HEK293 (cell line): Measurements from ENCODE around the gene EPHA6.
"Not testable (repeated sequence)": the region's sequence is repeated elsewhere in the genome, so short reads cannot be mapped to it uniquely, and the experiment has no call there.

ENCODE experiments used
- CTCF ChIP-seq: fragments of 450-650 bp; formaldehyde crosslinking; IDR thresholded peaks from 2 replicates; pipeline ENCODE4 v1.5.1; 2016; ENCODE audit warnings: missing biosample characterization, missing genetic modification characterization
- TF ChIP-seq, protein P1 (sequence below): sonication (generic); formaldehyde crosslinking; IDR thresholded peaks from 2 replicates; pipeline ENCODE4 v1.8.1; 2022; ENCODE audit warnings: mild to moderate bottlenecking, moderate library complexity, missing genetic modification reagents
- TF ChIP-seq, protein P2 (sequence below): fragments of 450-650 bp; formaldehyde crosslinking; IDR thresholded peaks from 2 replicates; pipeline ENCODE4 v1.5.1; 2016; ENCODE audit warnings: missing biosample characterization, missing genetic modification characterization

GRCh38 chr3:96983716-96984115 is 169.3 kb downstream of the EPHA6 start:
- TF ChIP-seq, protein P1, sequence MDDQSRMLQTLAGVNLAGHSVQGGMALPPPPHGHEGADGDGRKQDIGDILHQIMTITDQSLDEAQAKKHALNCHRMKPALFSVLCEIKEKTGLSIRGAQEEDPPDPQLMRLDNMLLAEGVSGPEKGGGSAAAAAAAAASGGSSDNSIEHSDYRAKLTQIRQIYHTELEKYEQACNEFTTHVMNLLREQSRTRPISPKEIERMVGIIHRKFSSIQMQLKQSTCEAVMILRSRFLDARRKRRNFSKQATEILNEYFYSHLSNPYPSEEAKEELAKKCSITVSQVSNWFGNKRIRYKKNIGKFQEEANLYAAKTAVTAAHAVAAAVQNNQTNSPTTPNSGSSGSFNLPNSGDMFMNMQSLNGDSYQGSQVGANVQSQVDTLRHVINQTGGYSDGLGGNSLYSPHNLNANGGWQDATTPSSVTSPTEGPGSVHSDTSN = not testable (repeated sequence)
- not testable (repeated sequence) for TF ChIP-seq CTCF (tag by site-specific recombination)
- TF ChIP-seq, protein P2, sequence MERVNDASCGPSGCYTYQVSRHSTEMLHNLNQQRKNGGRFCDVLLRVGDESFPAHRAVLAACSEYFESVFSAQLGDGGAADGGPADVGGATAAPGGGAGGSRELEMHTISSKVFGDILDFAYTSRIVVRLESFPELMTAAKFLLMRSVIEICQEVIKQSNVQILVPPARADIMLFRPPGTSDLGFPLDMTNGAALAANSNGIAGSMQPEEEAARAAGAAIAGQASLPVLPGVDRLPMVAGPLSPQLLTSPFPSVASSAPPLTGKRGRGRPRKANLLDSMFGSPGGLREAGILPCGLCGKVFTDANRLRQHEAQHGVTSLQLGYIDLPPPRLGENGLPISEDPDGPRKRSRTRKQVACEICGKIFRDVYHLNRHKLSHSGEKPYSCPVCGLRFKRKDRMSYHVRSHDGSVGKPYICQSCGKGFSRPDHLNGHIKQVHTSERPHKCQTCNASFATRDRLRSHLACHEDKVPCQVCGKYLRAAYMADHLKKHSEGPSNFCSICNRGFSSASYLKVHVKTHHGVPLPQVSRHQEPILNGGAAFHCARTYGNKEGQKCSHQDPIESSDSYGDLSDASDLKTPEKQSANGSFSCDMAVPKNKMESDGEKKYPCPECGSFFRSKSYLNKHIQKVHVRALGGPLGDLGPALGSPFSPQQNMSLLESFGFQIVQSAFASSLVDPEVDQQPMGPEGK (tag by site-specific recombination) = not testable (repeated sequence)
